OCI-LY7 (cell line): ENCODE measurements around the gene TMEM42. TPM values are rescaled to one million over a fixed set of nuclear protein-coding genes. Genes with fewer than 3 reads are reported as not detected.

Experiments used
- BruUV-seq: library from RNA; stranded (reverse); fragments of 400-500 nt; replicated peaks from 2 replicates; lab custom pipeline; 2021; lab: Mats Ljungman, UMichigan
- CTCF ChIA-PET: fragments of 300-600 bp; sonication (Branson Sonifier 250); formaldehyde crosslinking; loops from one replicate; lab custom pipeline; 2022; ENCODE audit warnings: antibody characterized with exemption; ENCODE audit not compliant: unreplicated experiment; lab: Charles Lee
- POLR2A ChIA-PET: fragments of 300-600 bp; sonication (Branson Sonifier 250); formaldehyde crosslinking; loops from one replicate; lab custom pipeline; 2022; ENCODE audit warnings: antibody characterized with exemption; lab: Charles Lee
- DNase-seq: peaks from one replicate; pipeline ENCODE4 v3.0.0-alpha.2; 2015; ENCODE audit warnings: low spot score
- H2AFZ ChIP-seq: fragments of 200-600 bp; sonication (generic), shearing (Covaris generic); 2 replicates; pipeline ENCODE4 v1.6.1; 2014; ENCODE audit warnings: mild to moderate bottlenecking, antibody characterized with exemption, low read length, moderate library complexity
- H3K27ac ChIP-seq: fragments of 200-600 bp; sonication (generic); 2 replicates; pipeline ENCODE4 v1.5.1; 2014; ENCODE audit warnings: mixed run types, low read depth, mild to moderate bottlenecking, moderate library complexity, low read length, inconsistent platforms; ENCODE audit not compliant: poor library complexity, severe bottlenecking
- H3K36me3 ChIP-seq: fragments of 200-600 bp; sonication (generic); 2 replicates; pipeline ENCODE4 v1.6.1; 2014; ENCODE audit warnings: mild to moderate bottlenecking, antibody characterized with exemption, low read length, moderate library complexity, mixed read lengths; ENCODE audit not compliant: insufficient read depth
- H3K4me1 ChIP-seq: fragments of 200-600 bp; sonication (generic); 2 replicates; pipeline ENCODE4 v1.5.1; 2014; ENCODE audit warnings: mild to moderate bottlenecking, low read length; ENCODE audit not compliant: insufficient read depth, poor library complexity, severe bottlenecking
- H3K4me2 ChIP-seq: fragments of 200-600 bp; sonication (generic); 2 replicates; pipeline ENCODE4 v1.6.1; 2014; ENCODE audit warnings: mild to moderate bottlenecking, low read length
- H3K4me3 ChIP-seq: fragments of 200-600 bp; sonication (generic); 2 replicates; pipeline ENCODE4 v1.5.1; 2014; ENCODE audit warnings: mild to moderate bottlenecking, low read depth, low read length; ENCODE audit not compliant: poor library complexity, severe bottlenecking
- H3K79me2 ChIP-seq: fragments of 200-600 bp; sonication (generic); 2 replicates; pipeline ENCODE4 v1.6.1; 2016; ENCODE audit warnings: low read depth, mild to moderate bottlenecking, low read length, moderate library complexity, mixed read lengths; ENCODE audit not compliant: insufficient read depth
- H3K9me2 ChIP-seq: fragments of 200-600 bp; sonication (generic); 2 replicates; pipeline ENCODE4 v1.6.1; 2016; ENCODE audit warnings: mild to moderate bottlenecking, low read length, mixed read lengths; ENCODE audit not compliant: insufficient read depth
- H3K9me3 ChIP-seq: fragments of 200-600 bp; sonication (generic); 2 replicates; pipeline ENCODE4 v1.6.1; 2014; ENCODE audit warnings: mild to moderate bottlenecking, mixed run types, low read length, mixed read lengths
- H4K20me1 ChIP-seq: fragments of 200-600 bp; sonication (generic); 2 replicates; pipeline ENCODE4 v1.6.1; 2014; ENCODE audit warnings: mild to moderate bottlenecking, antibody characterized with exemption, low read length, moderate library complexity, mixed read lengths; ENCODE audit not compliant: insufficient read depth
- EZH2phosphoT487 ChIP-seq: fragments of 200-600 bp; sonication (generic); IDR thresholded peaks from 2 replicates; pipeline ENCODE4 v1.6.1; 2018; ENCODE audit warnings: low read depth, borderline replicate concordance, mild to moderate bottlenecking, mixed run types, antibody characterized with exemption, low read length, moderate library complexity, mixed read lengths
- intact Hi-C: fragments of 100-400 bp; cut with micrococcal nuclease; formaldehyde crosslinking; loops from one replicate; pipeline ENCODE4 v1.10.0; 2022; ENCODE audit not compliant: unreplicated experiment
- total RNA-seq, 2 experiments: library from RNA; depleted of rRNA in 1 of 2; stranded (reverse); fragments of >200 nt in 1 of 2; shearing (Covaris generic) in 1 of 2; gene quantifications; 2 replicates each; pipeline ENCODE4 v1.2.3, GENCODE V29; 2014 to 2022
- TF ChIP-seq, protein P1 (sequence below): fragments of 200-600 bp; sonication (generic); conservative IDR thresholded peaks from 2 replicates; pipeline ENCODE4 v1.5.1; 2014; ENCODE audit warnings: mild to moderate bottlenecking, antibody characterized with exemption, low read length, moderate library complexity, mixed read lengths

Gene TMEM42
- total RNA-seq, 2 experiments from 2014 or later: 19.3 to 21.2 TPM

DNA sequence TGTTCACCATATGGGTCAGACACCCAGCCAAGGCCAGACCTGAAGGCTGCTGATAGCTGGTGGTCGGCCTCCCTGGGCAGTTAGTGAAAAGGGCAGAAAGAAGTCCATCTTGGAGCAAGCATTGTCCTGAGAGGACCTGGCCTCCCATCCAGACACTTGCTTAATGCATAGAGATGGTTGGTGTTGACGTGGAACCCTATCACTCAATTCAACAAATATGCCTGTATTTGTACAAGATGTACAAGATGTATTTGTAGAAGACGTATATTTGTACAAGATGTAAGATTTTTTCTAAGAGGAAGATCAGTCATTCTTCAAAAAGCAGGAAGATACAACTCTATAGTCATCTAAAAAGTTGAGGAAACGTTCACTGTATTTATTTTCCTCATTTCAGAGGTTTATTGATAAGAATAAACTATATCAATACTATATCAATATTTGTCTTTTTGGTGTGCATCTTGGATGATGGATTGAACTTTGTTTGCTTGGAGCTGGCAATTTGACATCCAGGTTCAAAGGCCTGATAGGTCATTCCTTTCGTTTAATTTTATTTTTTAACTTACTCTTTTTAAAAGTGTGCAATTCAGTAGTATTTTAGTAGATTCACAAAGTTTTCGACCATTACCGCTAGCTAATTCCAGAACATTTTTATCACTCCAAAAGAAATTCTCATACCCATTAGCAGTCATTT, 5.9 kb downstream of the TMEM42 start:
- peaks cover 3% of the 10 kb centered on the region for H3K4me1 ChIP-seq
- no peak overlapping the region for H3K4me3 ChIP-seq
- intact Hi-C loops: no loop called here
- no peaks in the 10 kb centered on the region for H3K9me2 ChIP-seq
- H3K27ac ChIP-seq: no peak overlapping the region
- peaks cover 16% of the 10 kb centered on the region for H3K36me3 ChIP-seq
- BruUV-seq: no TSS peak
- POLR2A ChIA-PET: no interaction called here
- DNase-seq: no peak
- H4K20me1 ChIP-seq: no peaks in the 10 kb centered on the region
- no peaks in the 10 kb centered on the region for H3K79me2 ChIP-seq
- no peak overlapping the region for H3K4me2 ChIP-seq
- no peaks in the 10 kb centered on the region for H3K9me3 ChIP-seq
- H2AFZ ChIP-seq: no peak overlapping the region
- CTCF ChIA-PET: no interaction called here
- no peak for TF ChIP-seq EZH2phosphoT487
- TF ChIP-seq, protein P1, sequence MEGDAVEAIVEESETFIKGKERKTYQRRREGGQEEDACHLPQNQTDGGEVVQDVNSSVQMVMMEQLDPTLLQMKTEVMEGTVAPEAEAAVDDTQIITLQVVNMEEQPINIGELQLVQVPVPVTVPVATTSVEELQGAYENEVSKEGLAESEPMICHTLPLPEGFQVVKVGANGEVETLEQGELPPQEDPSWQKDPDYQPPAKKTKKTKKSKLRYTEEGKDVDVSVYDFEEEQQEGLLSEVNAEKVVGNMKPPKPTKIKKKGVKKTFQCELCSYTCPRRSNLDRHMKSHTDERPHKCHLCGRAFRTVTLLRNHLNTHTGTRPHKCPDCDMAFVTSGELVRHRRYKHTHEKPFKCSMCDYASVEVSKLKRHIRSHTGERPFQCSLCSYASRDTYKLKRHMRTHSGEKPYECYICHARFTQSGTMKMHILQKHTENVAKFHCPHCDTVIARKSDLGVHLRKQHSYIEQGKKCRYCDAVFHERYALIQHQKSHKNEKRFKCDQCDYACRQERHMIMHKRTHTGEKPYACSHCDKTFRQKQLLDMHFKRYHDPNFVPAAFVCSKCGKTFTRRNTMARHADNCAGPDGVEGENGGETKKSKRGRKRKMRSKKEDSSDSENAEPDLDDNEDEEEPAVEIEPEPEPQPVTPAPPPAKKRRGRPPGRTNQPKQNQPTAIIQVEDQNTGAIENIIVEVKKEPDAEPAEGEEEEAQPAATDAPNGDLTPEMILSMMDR: no peak

DNA sequence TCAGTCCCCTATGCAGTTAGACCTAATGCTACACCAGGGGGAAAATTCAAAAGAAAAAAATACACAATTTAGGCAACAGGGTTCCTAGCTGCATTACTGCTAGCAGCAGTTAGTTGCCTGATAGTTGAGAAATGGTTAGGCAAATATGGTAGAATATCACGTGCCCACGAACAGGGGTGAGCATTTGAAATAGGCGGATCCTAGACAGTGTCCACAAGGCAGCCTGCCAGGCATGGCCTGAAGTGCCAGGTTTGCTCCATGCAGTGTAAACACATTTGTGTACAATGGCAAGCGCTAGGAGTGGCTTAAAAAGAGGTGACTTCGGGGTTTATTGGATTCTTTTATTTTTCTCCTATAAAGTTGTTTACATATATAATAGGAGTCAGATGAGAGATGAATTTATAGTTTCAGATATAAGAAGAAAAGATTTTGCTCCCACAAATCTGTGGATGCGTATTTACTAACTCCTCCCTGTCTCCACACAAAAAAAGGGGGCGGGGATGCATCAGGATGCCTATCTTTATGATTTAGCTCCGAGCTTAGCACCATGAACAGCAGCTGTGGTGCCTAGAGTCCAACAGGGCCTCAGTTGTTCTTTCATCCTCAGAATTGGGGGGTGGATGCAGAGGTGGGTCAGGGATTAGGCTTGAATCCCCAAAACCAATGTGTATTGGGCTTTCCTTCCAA, 8.8 kb downstream of the TMEM42 start:
- no peaks in the 10 kb centered on the region for H3K9me3 ChIP-seq
- intact Hi-C loops: no loop called here
- H4K20me1 ChIP-seq: no peaks in the 10 kb centered on the region
- peaks cover 2% of the 10 kb centered on the region; the same call in 1 of the 2 replicates for H3K36me3 ChIP-seq
- ChIA-PET CTCF (no interaction called here), POLR2A (no interaction called here)
- no peak overlapping the region for H3K4me2 ChIP-seq
- TF ChIP-seq, protein P1: no peak
- no peak for TF ChIP-seq EZH2phosphoT487
- no peak overlapping the region for H3K4me3 ChIP-seq
- no peak overlapping the region for H2AFZ ChIP-seq
- H3K9me2 ChIP-seq: no peaks in the 10 kb centered on the region
- no TSS peak for BruUV-seq
- no peaks in the 10 kb centered on the region for H3K79me2 ChIP-seq
- no peak for DNase-seq
- H3K27ac ChIP-seq: no peak overlapping the region
- no peaks in the 10 kb centered on the region for H3K4me1 ChIP-seq

DNA sequence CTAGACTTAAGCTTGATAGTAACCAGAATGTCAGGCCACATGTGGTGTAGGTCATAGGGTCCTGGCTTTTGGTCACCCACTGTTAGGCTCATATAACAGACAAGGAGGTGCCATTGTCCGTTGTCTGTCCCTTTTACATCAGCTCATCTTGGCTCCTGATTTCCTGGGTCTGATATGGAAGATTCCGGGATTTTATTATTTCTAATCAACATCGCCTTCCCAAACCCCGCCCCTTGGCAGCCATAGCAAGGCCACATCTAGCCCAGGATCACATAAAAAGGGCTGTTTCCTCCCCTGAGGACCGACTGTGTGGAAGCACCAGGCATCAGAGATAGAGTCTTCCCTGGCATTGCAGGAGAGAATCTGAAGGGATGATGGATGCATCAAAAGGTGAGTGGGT, 12.6 kb downstream of the TMEM42 start, which contains the start of gene TGM4:
Gene TGM4, plus strand, starts transcription at position 301 of the 400 bp plus-strand sequence. Its CDS starts 71 bp downstream, at position 372.
- DNase-seq: no peak
- CTCF ChIA-PET: no interaction called here
- Histone ChIP-seq H3K9me2 (no peaks in the 10 kb centered on the region), H4K20me1 (no peaks in the 10 kb centered on the region), H3K36me3 (no peaks in the 10 kb centered on the region), H3K4me1 (no peaks in the 10 kb centered on the region), H3K4me3 (no peak within 1 kb of the TSS), H3K27ac (no peak within 1 kb of the TSS), H3K79me2 (no peaks in the 10 kb centered on the region), H2AFZ (no peak within 1 kb of the TSS), H3K9me3 (no peaks in the 10 kb centered on the region), H3K4me2 (no peak within 1 kb of the TSS)
- no TSS peak for BruUV-seq
- no peak for TF ChIP-seq EZH2phosphoT487
- intact Hi-C loops: no loop called here
- POLR2A ChIA-PET: no interaction called here
